ENCODE data around the gene PLCB1.
"Not testable (repeated sequence)": the region's sequence is repeated elsewhere in the genome, so short reads cannot be mapped to it uniquely, and the experiment has no call there.

The PLCB1 gene

DNA sequence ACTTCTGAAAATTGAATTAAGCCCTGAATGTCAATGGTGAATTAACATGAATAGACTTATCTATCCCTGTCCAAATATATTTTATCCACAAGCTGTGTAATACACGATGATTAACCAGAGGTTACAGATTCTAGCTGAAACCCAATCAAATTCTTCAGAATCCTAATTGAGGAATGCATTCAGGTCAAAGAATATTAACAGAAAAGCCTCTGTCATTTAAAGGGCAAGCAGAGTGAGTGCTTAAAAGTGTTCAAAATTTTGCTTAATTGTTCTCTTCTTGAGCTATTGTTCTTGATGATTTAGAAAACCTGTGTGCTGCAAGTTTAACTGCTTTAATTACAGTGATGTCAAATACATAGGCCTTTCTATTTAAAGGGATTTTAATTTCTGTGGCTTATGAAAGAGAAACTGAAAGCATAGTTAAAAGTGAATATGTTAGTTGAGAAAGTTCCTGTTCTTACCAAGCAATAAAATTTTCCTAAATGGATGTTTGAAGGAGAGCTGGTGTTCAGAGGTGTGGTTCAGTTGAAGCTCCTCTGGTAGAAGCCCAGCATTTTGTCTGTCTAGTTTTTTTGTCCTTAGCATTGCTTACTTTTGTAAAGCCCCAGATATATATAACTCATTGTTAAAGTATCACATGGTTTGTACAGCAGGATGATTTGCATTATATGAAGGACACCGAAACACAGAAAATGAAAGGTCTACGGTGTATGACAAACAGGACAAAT, 470.5 kb downstream of the PLCB1 start:
- no peak for DNase-seq (ENCODE audit: low spot score)

DNA sequence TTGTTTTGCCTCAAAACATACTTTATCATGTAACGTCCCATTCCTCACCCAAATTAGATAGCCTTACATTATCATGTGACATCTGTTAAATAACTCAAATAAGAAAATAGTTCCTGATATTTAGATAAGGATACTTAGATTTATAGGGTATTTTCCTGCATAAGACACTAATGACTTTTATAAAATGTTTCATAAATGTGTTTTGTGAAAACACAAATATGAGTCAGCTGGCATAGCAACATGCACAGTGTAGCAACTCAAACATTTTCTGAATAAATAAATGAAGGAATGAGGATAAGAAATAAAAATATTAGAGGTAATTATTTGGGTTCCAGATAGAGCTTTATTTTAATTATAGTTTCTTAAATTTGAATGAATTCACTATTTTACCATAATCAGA, 476.4 kb downstream of the PLCB1 start:
- no peak for DNase-seq (ENCODE audit: low spot score)

DNA sequence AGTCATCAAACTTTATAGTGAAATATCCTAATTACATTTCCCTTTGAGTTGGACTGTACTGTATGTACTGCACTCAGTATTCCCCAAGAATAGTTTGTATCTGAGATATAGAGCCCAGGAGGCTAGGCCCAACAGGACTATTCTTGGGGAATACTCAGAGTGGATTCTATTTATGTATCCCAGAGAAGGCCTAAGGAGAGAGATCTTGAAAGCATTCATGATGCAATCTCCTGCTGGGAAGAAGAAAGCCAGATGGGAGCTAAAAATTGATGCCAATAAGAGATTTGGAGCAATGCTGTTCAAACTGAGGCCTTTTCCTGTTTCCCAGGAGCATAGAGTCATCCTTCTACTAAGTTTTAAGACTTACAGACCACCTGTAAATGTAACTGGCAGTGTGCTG, 484.7 kb downstream of the PLCB1 start:
- DNase-seq (ENCODE audit: low spot score), result no peak

DNA sequence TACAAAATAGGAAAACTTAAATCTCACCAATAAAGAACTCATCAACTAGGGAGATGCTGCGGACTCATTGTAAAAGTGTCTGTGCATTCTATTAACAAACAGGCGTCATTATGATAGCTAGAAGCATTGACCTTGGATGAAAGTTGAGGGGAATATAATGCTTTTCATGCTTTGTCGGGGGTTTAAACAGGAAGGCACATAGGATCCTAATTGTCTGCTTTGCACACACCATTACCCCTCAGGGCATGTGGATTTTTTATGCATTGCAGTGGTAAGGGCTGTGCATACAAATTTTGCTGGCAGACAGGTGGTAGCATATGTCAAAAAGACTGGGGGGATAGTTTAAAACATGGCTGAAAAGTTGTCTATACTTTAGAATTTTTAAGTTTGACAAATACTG, 488.9 kb downstream of the PLCB1 start:
- DNase-seq (ENCODE audit: low spot score), result no peak

DNA sequence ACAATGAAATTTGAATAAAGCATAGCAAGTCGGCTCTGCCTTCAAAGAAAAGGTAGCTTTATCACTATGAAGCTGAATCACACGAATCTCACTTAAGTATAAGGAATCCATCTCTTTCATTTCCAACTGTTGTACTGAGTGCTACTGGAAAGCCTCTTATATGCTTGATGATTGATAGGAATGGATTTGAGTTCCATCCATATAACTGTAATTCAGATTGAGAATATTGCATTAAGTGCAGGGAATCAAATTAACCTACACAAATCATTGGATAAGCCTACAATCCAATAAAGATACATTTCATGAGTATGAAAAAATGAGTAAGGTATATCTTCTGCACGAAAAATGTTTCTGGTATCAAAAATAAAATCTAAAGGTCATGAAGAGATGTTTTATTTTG, 492.0 kb downstream of the PLCB1 start:
- no peak for DNase-seq (ENCODE audit: low spot score)

DNA sequence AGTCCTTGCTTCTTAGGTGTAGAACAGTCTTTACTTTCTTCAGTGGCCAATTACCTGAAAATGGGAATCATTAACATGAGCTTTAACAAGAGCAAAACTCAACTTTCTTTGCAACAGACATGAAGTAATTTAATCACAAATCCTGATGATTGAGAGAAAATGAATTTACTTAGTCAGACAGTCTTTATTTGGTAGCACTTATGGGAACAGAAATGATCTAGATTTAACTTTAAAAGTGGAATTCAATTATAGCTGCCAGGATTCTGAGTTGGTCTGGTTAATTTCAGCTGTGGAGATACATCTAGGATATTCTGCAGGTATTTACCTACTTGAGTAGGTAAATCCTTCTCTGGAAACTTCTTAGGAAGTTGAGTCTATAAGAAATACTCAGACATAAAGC, 492.6 kb downstream of the PLCB1 start:
- DNase-seq (ENCODE audit: low spot score), result no peak

DNA sequence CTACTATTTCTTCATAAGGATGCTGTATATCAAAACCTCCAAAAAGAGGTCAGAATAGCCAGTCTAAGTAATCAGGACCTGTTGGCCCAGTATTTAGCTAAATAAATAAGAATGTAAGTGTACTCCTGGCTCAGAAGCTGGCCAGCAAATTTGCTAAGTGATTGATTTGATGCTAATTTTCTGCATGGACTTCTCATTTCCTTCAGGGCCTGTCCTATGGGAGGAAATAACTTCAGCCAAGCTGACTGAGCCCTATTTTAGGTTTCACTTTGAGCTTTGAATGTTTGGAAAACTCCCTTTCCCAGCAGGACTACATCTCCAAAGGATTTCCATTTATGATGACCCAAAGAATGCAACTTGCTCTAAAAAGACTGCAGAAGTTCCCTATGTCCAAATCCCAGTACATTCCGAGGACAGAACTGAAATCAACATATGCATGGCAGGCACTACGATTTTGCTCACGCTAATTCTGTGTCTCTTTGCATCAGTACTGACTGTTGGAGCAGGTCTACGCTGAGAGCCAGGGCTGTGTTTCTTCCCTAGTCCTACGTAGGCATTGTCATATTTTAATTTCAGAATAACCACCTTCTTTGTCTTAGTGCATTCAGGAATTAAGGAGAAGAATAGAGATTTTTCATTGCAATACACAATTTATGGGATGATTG, 495.4 kb downstream of the PLCB1 start:
- no peak for DNase-seq (ENCODE audit: low spot score)

DNA sequence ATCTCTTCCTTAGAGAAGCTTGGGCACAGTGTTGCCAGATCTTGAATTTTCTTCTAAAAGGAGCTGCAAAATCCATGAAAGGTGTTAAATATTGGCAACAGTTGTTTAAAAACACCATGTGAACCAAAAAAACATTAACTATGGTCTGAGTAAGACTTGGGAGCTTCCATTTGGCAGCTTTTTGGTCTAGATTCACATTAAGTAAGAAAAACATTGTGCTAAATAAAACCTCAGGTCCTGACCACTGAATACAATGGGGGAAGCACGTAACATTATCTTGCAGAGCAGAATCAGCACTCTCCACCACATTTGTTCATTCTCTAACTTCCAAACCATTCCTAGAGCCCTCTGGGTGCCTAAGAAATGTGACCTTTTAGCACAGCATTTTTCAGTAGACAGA, 499.2 kb downstream of the PLCB1 start:
- no peak for DNase-seq (ENCODE audit: low spot score)

DNA sequence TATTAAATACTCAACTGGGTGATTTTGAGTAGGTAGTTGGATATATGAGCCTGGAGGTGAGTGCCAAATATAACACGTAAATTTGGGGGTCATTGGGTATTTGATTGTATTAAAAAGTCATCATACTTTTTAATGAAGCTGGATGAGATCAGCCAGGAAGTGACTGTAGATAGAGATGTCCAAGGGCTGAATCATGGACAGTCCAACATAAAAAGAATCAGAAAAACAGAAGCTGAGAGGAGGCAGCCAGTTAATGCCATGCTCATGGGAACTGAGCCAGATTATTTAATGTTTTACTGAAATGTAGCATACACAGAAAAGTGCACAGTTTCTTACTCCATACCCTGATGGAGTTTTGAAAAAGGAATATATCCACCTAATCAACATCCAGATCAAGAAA, 501.3 kb downstream of the PLCB1 start:
- DNase-seq (ENCODE audit: low spot score), result peak; percentile 33

DNA sequence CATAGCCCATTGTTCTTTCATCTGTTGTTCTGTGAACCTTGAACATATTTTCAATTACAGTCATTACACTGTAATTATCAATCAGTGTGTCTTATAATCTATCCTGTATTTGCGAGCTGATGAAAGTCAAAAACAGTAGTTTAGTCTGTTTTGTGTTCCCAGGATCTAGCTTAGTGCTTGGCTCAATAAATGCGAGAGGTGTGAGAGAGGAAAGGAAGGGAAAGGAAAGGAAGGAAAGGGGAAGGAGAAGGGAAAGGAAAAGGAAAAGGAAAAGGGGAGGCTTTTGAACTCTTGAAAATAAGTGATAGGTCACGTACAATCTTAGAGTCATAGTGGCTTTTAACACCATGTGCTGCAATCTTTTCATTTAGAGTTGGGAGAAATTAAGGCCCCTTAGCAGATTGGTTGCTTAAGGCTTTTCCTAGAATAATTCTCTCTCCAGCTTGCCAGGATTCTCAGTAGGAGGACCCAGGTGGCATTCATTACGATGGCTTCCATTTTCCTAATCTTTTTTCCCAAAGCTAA, 503.0 kb downstream of the PLCB1 start:
- no peak for DNase-seq (ENCODE audit: low spot score)

DNA sequence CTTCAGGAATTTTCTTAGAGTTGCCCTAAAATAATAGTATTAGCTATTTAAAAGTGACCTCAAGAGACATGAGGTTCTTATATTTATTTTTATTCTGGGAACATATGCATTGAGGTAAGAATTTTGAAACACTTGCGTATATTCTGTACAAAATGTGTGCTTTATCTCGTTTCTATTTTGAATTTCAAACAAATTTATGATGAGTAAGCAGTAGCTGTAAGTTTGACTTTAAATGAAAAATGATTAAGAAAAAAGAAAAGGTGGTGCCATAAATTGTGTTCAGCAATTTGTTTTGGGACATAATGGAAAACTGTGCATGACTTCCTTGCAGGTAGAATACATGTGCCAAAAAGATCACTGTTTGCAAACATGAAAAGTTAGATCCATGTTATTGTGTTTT, 503.8 kb downstream of the PLCB1 start:
- DNase-seq (ENCODE audit: low spot score), result no peak

DNA sequence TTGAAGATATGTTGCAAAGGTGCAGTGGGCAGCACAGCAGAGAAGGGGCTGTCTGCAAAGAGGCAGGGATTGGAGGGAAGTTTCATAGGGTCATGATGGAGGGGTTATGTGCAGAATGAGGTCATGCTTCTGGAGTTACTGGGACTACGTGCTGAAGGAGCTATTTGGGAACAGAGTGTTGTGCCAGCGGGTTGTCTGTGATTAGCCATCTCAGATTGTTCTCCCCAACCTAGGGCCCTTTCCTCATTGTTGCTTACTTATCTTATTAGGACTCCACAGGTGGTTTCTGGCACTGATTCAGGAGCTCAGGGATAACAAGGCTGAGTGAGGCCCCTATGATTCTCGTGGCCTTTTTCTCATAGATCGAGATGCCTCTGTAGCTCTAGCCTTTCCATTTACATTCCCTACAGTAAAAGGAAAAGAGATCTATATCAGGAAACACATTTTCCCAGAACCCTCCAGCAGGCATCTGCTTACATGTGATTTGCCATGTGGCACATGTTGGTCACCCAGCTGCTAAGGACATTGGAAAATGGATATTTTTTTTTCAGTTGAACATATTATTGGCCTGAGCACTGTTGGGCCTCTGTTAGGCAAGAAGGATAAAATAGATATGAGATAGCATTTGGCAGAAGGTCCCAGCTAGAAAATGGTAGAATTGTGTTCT, 507.2 kb downstream of the PLCB1 start:
- no peak for DNase-seq (ENCODE audit: low spot score)

DNA sequence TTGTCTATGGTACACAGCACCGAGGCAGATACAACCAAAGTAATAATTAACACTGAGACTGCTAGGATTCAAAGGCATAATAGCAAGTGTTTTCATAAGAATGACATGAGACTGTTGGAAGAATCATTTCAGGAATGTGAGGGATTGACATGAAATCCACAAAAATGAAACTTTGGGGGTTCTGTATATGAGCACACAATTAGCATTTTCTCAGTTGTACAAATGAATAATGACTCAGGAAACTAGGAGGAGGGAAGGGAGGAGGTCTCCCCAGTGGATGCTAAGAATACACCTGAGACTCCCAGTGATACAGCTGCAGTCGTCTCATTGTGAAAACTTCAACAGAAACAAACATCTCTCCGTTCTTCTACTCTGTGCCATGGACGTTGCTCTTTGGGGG, 508.4 kb downstream of the PLCB1 start:
- no peak for DNase-seq (ENCODE audit: low spot score)

DNA sequence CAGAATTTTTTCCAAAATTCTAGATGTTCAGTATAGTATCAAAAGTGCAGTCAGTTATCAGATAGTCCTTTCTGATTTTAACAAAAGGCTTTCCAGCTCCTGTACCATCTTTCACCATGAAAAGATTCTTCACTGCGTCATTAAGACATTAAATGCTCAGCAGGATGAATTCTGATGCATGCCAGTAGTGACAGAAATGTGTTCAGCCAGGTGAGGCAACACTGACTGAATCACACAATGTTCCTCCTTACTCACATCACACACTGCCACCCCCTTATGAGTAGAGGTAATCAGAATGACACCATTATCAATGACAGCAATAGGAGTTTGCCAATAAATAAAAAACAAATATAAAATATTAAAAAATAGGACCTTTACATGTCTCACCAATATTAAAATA, 510.2 kb downstream of the PLCB1 start:
- DNase-seq (ENCODE audit: low spot score), result no peak

DNA sequence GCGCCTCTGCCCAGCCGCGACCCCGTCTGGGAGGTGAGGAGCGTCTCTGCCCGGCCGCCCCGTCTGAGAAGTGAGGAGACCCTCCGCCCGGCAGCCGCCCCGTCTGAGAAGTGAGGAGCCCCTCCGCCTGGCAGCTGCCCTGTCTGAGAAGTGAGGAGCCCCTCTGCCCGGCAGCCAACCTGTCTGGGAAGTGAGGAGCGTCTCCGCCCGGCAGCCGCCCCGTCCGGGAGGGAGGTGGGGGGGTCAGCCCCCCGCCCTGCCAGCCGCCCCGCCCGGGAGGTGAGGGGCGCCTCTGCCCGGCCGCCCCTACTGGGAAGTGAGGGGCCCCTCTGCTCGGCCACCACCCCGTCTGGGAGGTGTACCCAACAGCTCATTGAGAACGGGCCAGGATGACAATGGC, 512.4 kb downstream of the PLCB1 start:
- DNase-seq (ENCODE audit: low spot score), result not testable (repeated sequence)

DNA sequence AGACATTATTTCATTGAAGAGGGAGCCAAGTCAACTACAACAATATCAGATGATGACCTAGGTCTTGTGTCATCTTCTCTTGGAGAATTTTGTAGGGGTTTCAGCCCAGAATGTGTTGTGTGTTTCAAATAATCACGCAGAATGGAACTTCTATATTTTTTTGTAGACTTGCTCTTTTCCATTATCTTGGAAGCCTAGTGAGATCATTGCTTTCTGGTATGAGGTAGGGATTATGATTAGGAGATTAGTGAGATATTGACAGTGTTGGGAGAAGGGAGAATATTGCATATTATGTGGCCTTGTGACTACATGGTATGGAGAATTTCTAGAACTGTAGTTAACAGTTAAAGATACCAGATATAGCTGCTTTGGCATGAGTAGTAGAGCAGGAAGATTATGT, 513.3 kb downstream of the PLCB1 start:
- DNase-seq (ENCODE audit: low spot score), result no peak

DNA sequence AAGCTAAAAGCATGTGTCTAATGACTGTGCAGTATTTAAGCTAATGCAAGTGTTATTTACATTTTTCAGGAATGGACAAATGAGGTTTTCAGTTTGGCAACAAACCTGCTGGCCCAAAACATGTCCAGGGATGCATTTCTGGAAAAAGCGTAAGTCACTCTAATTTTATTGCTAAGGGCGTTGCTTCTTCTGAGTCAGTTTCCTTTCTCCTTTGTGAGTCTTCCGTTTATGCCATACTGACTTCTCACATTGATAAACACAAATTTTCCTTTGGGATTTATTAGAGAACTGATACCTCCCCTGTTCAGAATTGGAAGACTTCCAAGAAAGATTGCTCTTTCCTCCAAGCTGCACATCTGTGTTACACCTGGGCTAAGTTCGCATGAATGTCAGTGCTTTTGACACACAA, 514.0 kb downstream of the PLCB1 start:
- DNase-seq (ENCODE audit: low spot score), result peak; percentile 54

DNA sequence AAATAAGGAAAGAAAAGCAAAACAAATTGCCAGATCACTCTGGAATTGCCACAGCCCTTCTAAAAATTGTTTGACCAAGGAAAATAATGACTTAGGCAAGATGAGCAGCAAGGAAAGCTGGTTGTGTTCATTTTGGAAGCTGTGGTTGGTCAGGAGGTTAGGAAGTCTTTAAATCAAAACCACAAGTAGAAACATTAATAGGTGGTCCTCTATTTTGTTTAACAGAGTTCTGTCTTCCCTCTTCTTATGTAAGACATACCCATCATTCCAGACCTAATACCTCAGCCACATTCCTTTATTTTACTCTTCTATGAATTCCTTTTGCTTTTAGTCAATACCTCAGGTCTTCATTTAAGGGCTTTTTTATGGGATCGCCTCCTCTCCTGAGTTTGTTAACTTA, 514.6 kb downstream of the PLCB1 start:
- DNase-seq (ENCODE audit: low spot score), result peak; percentile 56

DNA sequence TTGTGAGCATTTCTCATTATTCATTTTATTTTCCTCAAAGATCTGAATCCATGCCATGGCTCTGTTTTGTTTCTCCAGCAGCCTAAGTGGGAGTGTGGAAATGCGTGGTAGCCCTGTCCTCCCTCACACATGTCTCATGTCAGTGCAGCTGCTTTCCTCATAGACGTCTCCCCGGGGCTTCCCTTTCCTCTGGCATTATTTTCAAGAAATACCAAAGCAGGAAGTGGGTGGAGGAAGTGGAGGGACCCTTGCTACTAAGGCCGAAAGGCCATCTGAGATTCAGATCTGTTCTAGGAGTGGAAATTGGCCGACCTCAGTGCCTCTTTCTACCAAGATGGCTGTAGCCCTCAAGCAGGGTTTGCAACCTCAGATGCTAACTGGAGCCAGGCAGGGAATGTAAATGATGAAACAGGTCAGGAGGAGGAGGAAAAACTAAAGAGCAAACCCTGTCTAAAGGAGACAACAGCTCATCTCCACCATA, 515.9 kb downstream of the PLCB1 start:
- DNase-seq (ENCODE audit: low spot score), result no peak

DNA sequence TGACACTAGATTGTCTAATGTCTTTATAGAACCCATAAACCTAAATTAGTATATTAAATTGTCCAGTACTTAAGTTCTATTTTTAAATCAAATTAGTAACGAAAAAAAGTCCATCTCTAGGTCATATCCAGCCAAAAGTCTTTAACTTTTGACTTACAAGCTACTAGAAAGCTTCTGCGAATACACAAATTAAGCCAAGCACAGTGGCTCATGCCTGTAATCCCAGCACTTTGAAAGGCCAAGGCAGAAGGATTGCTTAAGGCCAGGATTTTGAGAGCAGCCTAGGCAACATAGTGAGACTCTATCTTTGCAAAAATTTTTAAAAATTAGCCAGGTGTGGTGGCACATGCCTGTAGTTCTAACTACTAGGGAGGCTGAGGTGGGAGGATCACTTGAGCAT, 516.4 kb downstream of the PLCB1 start:
- no peak for DNase-seq (ENCODE audit: low spot score)

DNA sequence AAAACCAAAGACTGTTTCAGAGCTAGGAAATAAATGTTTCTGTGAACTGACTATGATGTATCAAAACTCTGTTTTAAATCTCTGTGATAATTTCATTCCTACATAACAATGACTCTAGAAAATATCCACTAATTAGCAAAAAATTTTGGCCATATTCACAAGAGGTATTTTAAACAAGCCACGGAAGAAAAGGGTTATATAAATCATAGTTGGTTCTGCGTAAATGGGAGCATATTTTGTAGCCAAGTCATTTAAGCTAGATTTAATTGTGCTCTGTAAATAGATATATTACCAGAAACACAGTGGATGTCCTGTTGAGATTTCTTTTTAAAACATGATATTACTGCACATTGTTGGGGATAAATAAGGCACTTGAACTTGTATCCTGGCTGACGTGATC, 520.3 kb downstream of the PLCB1 start:
- no peak for DNase-seq (ENCODE audit: low spot score)

DNA sequence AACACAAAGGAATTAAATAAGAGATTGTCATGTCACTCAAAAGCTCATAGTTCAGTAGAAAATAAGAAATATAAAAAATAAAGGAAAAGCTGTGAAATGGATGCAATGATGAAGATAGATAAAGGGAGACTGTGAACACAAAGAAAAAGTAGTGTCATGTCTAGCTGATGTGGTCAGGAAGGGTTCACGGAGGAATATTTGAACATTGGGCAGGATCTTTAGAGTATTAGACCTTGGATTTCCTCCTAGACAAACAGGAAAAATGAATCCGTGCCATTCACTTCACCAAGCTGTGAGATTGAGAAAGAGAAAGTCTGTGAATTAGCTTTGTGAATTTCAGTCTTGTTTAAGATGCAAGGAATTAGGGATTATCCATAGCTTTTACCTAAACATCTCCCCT, 522.4 kb downstream of the PLCB1 start:
- no peak for DNase-seq (ENCODE audit: low spot score)

DNA sequence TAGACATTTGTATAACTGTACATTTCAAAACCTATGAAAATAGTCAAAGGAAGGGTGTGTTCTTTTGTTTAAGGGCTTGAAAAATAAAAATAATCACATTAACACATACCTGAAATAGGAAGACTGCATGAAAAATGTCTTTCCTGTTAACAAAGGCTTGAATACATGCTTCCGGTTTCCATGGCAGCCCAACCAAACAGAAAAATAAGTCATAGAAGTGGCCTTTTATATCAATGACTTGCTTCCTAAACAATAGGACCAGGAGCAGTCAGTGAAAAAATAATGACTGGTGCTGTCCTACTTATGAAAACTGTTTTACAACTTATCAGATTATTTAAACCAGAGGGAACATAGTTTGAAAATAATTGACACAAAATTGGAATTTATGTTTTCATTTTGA, 524.3 kb downstream of the PLCB1 start:
- DNase-seq (ENCODE audit: low spot score), result no peak

All from AG08395 (cell line).